ENCODE results near the gene FGF22.
"Not testable (repeated sequence)": the region's sequence is repeated elsewhere in the genome, so short reads cannot be mapped to it uniquely, and the experiment has no call there.

The FGF22 gene

DNA sequence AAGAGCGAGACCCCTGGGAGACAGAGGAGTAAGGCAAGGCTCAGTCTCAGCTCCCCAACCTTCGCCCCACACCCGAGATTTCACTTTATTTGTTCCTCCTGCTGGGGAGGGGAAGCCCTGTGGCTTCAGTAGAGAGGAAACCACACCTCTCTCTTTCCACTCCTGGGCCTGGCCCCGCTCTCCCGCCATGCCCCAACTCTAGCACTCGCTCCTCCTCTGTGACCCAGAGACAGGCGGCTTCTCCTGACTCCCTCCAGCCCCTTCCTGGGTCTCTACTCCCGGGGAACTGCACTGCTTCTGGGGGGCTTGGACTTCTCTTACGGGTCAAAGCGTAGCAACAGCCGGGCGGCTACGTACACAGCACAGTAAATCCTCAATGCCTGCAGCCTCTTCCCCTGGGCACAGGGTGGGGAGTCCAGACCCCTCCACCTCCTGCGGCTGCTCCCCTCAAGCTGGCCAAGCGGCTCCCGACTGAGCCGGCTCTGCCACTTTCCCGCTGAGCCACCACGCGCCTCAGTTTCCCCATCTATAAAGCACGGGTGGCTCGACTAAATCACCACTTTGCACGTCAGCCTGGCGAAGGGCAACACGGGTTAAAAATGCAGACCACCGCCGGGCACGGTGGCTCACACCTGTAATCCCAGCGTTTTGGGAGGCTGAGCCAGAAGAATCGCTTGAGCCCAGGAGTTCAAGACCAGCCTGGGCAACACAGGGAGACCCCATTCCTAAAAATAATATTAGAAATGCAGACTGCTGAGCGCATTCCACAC lies 21.9 kb downstream of the FGF22 start:
- DNase-seq: peak; percentile 75

DNA sequence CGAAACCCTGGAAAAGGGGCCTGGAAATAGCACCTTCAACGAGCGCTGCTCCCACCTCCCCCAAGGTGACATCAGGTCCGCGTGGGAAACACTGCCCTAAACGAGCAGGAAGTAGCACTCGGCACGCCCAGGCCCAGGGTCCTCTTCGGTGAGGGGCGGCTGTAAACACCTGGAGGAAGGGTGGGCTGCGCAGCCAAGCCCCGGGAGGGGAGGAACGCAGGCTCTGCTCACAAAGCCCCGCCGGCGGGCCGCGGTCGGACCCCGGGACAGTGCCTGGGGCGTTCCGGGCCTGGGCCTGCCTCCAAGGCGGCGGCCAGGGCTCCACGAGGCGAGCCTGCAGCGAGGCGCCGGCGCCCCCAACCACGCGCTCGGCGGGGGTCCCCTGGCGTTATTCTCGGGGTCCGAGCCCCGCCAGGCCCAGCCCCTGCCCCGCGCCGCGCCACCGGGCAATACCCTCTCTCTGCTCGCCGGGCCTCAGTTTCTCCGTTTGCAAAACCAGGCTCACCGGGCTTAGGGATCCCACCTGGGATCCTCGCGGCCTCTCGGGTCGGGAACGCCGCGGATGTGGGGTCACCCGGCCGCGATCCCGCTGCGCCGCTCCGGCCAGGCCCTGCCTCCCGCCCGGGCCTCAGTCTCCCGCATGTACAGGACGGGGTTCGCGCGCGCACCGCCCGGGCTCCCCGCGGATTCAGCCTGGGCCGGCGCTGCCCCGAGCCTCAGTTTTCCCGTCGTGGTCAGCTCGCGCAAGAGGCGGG lies 22.7 kb downstream of the FGF22 start:
- peak; percentile 74 for DNase-seq

DNA sequence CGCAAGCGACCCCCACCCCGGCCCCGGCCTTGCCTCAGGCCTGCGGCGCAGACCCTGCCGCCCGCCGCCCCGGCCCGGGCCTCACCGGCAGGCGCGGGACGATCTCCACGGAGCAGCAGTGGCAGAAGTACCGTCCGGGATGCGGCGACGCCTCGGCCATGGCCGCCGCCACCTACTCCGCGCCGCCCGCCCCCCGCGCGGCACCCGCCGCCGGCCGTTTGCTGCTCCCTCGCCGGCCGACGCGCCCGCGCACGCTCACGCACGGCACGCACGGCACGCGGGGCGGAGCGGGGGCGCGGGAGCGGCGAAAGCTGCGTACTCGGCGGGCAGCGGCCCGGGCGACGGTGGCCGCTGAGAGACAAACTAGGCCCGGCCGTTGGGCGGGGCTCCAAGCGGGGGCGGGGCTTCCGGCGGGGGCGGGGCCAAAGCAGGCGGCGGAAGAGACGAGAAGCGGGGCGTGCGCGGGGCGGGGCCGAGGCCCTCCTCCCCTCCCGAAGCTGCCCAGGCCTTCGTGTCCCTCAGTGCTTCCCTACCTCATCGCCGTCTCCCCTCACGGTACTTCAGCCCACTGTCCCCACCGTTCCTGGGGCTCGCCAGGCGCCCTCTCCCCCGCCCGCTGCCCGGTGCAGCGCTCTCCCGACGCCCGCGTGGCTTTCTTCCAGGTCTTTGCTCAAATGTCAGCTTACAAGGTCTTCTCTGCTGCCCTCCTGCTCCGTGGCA lies 23.4 kb downstream of the FGF22 start, which contains the start of gene RNF126:
Gene RNF126, minus strand, starts transcription at position 253 of the 720 bp plus-strand sequence. Its CDS starts 93 bp downstream, at position 160.
- peak; percentile 93 for DNase-seq

DNA sequence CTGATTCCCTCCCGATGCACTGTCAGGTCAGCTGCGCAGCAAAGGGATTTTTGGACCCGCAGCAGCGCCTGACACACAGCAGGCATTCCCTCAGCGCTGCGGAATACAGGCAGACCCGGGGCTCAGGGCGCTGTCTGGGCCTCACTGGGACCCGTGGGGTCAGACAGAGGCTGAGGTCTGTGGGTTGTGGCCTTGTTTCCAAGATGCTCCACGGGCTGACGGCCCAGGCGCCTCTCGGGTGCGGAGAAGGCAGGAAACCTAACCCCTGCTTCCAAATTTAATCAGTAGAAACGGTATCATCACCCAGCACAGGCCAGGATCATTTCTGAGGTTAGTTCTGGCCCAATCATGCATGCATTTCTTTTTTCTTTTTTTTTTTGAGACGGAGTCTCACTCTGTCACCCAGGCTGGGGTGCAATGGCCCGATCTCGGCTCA lies 24.0 kb downstream of the FGF22 start:
- no peak for DNase-seq

DNA sequence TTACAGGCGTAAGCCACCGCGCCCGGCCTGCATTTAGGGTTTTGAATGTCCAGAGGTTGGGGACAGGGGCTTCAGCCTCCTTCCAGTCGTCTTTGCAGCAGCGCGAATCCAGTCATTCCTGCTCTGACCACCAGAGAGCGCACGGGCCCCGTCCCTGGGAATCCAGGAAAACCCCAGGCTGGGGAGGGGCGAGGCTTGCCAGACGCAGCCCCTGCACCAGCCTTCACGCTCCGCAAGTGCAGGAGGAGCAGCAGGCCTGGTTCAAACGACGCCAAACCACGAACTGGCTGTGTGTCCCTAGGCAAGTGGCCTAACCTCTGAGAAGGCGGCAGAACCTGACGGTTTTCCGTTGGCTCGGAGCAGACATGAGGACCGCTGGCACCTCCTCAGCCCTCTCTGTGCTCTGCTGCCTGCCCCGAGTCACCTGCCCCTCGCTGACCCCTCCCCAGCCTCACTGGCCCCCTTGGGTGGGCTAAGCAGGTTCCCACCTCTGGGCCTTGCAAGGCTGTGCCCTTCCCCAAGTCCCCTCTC lies 25.3 kb downstream of the FGF22 start:
- peak; percentile 80 for DNase-seq

DNA sequence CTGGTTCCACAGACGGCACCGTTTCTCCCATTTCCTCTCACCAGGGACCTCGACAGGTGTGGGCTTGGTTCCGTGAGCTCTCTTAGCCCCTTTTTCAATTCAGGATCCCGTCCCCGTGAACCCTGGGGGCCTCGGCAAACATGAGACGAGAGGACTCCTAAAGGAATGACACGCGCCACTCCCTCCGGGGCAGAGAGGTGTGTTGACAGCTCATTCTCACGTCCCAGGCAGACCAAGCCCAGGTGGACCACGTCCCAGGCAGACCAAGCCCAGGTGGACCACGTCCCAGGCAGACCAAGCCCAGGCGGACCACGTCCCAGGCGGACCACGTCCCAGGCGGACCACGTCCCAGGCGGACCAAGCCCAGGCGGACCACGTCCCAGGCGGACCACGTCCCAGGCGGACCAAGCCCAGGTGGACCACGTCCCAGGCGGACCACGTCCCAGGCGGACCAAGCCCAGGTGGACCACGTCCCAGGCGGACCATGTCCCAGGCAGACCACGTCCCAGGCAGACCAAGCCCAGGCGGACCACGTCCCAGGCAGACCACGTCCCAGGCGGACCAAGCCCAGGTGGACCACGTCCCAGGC lies 27.4 kb downstream of the FGF22 start:
- DNase-seq: not testable (repeated sequence)

DNA sequence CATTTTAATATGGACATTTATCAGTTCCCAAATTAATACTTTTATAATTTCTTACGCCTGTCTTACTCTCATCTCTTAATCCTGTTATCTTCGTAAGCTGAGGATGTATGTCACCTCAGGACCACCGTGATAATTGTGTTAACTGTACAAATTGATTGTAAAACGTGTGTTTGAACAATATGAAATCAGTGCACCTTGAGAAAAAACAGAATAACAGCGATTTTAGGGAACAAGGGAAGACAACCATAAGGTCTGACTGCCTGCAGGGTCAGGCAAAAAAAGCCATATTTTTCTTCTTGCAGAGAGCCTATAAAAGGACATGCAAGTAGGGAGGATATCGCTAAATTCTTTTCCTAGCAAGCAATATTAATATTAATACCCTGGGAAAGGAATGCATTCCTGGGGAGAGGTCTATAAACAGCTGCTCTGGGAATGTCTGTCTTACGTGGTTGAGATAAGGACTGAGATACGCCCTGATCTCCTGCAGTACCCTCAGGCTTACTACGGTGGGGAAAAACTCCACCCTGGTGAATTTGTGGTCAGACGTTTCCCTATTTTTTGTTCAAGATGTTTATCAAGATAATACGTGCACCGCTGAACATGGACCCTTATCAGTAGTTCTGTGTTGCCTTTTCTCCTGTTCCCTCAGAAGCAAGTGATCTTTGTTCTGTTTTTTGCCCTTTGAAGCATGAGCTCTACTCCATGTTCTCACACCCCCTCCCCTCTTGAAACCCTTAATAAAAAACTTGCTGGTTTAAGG lies 29.2 kb downstream of the FGF22 start:
- not testable (repeated sequence) for DNase-seq

DNA sequence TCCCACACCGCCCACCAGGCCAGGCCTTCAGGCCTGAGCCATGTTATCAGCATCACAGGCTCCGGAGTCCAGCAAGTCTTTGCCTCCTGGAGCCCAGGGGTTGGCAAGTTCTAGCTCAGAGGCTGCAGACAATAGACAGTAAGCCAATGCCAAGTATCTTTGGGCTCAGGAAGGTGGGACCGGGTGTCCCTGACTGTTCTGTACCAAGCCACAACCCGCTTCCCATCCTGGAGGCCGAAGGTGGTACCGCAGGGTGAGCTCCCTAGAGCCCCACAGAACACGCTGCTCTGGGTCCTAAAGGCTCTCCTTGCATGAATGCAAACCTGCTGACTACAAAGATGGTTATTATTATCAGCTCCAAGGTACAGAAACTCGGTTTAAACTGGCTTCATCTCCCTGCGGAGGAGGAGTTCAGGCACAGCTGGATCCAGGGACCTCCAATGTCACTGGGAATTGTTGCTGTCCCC lies 31.0 kb downstream of the FGF22 start:
- no peak for DNase-seq

DNA sequence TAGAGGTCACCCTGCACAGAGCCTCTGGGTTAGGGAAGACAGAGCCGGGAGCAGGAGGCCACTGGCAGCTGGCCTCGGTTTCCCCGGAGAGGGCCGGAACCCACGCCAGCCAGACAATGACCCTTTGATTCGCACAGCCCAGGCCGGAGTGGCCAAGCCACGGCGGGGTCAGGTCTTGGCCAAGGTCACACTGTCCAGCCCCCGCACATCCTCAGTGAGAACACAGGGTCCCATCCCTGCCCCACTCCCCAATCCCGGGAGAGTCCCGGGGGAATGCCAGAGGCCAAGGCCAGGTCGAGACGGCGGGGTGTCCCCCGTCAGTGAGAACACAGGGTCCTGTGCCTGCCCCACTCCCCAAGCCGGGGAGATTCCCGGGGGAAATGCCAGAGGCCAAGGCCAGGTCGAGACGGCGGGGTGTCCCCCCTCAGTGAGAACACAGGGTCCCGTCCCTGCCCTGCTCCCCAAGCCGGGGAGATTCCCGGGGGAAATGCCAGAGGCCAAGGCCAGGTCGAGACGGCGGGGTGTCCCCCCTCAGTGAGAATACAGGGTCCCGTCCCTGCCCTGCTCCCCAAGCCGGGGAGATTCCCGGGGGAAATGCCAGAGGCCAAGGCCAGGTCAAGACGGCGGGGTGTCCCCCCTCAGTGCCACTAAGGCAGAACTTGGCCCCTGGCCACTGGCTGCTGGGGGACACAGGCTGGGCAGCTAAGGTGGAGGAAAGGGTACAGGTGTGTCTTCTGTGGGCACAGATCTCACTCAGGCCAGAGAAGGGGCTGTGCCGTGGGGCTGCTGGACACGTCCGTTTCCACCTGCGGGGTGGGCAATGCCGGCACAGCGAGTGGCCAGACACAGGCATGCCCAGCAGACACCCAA lies 34.8 kb downstream of the FGF22 start:
- DNase-seq: no peak

DNA sequence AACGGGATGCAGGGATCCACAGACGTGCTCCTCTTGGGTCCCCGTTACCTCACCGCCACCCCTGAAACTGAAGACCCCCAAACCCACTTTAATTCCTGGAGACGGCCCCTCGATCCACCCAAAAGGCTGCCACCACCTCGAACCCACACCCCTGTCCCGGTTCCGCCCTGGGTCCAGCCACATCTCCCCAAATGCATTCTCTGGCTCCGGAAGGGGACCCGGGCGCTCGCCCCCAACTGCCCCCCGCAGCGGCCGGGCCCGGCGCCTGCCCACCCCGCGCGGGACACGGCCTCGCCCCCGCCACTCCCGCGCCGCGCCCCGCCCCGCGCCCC lies 36.3 kb downstream of the FGF22 start:
- no peak for DNase-seq

DNA sequence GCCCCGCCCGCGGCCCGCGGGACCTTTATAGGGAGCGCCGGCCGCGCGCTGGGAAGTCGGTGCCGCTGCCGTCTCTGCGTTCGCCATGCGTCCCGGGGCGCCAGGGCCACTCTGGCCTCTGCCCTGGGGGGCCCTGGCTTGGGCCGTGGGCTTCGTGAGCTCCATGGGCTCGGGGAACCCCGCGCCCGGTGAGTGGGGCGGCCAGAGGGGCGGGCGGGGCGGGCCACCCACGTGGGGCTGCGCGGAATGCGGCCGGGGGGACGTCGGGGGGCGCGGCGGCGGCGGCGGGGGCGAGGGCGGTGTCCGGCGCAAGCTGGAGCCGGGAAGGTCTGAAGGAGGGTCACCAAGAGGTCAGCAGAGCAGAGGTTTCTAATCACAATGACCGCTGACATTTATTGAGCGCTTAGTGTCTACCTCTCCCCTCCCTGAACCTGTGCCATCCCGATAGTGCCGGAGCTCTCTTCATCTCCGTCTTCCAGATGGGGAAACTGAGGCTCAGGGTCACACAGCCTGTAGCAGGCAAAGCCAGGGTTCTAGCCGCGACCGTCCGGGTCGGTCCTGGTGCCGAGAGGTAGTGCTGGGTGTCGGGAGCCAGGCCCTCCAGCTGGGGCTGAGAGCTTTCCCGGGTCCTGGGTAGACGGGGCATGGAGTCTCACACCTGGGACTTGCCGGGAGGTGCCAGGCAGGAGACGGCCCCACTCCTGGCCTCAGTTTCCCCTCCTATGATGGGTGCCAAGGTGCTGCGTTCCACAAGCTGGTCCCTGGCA lies 36.8 kb downstream of the FGF22 start, which contains the start of gene FSTL3:
Gene FSTL3, plus strand, starts transcription at position 54 of the 767 bp plus-strand sequence. Its CDS starts 32 bp downstream, at position 86.
- DNase-seq: no peak

DNA sequence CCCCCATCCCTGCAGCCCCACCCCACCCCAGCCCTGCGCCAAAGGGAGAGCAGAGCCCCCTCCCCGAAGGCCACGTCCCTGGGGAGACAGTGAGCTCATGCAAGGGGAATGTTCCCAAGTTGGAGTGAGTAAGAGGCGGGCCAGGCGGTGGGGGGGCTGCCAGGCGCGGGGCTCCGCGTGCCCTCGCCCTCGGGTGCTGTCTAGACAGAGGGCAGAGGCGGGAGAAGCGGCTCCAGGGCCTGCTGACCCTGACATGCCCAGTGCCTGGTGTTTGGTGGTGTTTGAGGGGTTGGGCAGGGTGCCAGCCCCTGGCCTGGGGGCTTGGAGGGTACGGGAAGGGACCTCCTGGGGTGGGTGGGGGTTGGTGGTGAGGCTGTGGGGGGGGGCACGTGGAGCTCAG lies 37.5 kb downstream of the FGF22 start:
- DNase-seq: no peak

DNA sequence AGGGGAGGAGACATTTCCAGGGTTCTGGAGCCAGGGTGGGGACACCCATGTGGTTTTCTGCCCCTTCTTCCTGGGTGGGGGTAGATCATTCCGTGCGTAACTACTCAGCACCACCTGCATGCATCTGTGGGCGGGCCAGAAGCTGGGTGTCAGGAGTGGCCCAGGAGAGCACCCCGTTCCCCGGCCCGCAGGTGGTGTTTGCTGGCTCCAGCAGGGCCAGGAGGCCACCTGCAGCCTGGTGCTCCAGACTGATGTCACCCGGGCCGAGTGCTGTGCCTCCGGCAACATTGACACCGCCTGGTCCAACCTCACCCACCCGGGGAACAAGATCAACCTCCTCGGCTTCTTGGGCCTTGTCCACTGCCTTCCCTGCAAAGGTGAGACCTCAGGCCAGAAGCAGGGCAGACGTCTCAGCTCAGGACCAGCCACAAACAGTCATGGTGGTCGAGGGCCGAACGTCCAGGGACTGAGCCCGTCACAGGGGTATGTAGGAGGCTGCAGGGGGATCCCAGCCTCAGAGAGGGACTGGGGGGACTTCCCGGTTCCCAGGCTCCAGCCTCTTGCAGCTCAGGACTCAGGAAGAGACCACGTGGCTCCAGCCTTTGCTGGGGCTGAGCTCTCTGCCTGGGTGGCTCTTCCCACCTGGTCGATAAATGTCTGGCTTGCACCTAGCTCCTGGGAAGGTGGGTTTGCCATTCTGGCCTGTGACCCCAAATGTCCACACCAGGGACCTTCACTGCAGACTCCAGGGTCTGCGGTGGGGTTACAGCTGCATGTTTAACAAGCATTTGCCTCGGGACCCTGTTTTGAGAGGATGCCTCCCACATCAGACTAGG lies 38.1 kb downstream of the FGF22 start:
- no peak for DNase-seq

DNA sequence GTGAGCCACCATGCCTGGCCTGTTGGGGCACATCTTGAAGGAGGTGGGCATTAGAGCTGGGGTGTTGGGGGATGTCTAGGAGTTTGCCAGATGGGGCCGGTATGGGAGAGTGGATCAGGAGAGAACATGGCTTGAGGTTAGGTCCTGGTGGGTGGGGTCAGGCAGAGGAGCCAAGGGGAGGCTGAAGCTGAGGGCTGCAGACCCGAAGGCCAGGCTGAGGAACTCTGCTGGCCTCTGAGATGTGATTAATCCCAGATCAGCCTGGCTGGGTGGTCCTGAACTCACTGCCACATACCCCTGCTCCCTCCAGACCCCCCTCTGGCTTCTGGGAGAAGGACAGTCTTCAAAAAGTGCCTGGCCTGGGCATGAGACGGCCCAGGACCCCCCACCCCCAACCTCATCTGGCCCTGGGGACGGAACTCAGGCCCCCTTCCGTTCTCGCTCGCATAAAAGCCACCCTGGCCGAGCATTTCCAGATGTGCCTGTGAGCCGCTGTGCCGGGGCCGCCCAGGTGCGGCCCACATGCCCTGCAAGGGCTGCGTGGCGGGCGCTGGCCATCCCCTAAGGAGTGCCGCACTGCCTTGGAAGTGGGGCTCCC lies 39.2 kb downstream of the FGF22 start:
- DNase-seq: no peak

DNA sequence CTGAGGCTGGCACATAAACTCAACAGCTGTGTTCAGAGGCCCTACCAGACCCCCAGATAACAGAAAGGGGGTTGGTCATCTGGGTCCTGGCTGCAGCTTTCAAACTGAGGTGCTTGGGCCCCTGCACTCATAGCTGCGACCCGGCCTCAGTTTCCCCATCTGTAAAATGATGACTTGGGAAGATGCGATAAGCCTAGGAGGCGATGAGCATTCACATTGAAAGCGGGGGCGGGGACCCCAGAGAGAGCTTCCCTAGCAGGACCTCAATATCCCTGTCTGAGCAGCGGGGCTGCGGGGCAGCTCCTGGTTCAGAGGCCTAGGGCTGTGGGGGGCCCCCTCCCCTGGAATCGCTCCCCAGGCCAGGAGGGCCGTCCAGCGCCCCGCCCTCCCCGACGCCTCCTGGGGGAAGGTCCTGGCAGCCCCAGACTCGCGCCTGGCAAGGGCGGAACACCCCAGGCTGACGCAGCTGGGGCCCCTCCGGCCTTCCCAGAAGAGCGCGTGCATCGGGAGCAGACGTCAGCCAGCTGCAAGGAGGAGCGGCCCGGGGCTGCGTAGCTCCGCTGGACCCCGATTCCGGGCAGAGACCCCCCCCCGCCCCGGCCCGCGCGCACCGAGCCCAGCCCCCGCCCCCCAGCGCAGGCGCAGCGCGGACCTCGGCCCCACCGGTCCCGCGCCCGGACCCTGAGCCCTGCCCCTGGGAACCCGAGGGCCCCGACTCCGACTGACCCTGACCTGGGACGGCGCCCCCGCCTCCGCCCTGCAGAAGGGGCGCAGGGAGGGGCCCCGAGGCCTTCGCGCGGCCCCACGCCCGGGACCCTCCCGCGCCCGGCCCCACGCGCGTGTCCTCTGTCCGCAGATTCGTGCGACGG lies 40.0 kb downstream of the FGF22 start:
- DNase-seq: no peak

DNA sequence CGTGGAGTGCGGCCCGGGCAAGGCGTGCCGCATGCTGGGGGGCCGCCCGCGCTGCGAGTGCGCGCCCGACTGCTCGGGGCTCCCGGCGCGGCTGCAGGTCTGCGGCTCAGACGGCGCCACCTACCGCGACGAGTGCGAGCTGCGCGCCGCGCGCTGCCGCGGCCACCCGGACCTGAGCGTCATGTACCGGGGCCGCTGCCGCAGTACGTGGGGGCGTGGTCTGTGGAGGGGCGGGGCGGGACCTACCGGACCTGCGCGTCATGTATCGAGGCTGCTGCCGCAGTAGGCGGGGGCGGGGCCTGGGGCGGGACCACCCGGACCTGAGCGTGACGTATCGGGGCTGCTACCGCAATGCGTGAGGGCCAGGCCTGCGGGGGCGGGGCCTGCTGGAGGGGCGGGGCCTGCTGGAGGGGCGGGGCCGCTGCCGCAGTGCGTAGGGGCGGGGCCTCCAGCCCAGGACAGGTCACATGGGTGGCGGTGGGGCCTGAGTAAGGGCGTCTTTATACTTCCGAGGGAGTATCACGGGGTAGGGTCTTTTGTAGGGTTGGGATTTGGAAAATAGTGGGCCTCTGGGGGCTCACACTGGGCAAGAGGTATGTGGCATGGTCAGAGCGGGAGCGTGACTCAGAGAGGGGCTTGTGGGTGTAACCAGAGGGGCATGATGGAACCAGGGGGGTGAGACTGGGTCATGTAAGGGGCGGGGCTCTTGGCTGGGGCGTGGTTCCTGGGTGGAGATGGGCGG lies 40.8 kb downstream of the FGF22 start:
- peak; percentile 99 for DNase-seq
